T-helper 1 cell treated with Interleukin-12 subunit alpha and Interleukin-12 subunit beta and Interleukin-4 antibody, amounts not matched to agents 30 ng/mL and 1 ng/mL, for 36 hours (primary cell): ENCODE data around the gene TEX10. TPM values are rescaled to one million over a fixed set of nuclear protein-coding genes. Genes with fewer than 3 reads are reported as not detected.

Experiments used
- intact Hi-C: fragments of 100-400 bp; cut with micrococcal nuclease; formaldehyde crosslinking; loops from one replicate; pipeline ENCODE4 v1.15.1; 2024
- total RNA-seq: library from RNA; stranded (reverse); gene quantifications from 2 replicates; pipeline ENCODE4 v1.2.3, GENCODE V29; 2022

Gene TEX10
- total RNA-seq, 1 donor from 2014 or later: 19.2 TPM

DNA sequence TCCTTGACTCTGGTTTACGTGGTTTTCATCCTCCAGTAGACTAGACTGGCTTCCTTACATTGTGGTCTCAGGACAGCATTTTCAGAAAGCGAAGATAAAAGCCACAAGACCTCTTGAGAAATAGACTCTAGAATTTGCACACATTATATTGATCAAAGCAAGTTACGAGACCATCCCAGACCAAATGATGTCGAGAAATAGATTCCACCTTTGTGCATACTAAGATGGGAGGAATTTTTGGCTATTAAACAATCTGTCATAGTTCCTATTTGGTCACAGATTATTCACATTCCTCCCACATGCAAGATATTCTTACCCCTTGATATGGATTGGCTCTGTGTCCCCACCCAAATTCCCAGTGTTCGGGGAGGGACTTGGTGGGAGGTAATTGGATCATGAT is 65.6 kb downstream of the TEX10 start:
- intact Hi-C loops: no loop called here

DNA sequence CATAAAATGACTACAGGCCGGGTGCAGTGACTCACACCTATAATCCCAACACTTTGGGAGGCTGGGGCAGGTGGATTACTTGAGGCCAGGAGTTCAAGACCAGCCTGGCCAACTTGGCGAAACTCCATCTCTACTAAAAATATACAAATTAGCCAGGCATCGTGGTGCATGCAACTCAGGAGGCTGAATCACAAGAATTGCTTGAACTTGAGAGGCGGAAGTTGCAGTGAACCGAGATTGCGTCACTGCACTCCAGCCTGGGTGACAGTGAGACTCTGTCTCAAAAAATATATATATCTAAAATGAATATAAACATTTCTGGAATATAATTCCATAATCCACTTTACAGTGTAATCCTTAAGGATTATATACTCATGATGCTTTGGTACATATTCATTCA is 66.5 kb downstream of the TEX10 start:
- intact Hi-C loops: no loop called here

DNA sequence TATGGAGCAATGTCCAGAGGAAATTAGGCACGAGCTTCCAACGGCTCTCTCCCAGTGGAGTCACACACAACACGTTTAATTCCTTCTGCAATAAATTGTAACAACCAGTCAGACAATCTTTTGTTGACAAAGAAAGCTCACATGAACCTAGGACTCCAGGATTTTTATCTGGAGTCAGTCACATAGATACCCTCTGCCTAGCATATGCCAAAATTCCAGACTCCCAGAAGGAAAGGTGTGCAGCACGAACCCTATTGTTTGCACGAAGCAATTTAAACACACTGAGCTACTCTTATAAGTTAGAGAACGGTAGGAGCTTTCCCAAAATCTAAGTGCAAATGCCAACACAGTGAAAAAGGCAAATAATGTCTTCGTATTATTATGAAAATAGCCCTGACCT is 67.1 kb downstream of the TEX10 start:
- intact Hi-C loops: no loop called here

DNA sequence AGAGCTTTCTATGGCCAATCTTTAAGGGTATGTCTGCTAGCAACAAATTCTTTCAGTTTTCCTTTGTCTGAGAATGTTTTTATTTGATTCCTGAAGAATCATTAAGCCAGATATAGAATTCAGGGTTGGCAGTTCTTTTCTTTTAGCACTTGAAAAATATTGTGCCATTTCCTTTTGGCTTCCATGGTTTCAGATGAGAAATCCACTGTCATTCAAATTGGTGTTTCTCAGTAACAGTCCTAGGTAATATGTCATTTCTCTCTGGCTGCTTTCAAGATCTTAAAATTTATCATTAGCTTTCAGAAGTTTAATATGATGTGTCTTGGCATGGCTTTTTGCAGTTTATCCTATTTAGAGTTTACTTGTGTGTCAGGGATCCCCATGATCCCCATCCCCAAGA is 67.7 kb downstream of the TEX10 start:
- intact Hi-C loops: no loop called here

DNA sequence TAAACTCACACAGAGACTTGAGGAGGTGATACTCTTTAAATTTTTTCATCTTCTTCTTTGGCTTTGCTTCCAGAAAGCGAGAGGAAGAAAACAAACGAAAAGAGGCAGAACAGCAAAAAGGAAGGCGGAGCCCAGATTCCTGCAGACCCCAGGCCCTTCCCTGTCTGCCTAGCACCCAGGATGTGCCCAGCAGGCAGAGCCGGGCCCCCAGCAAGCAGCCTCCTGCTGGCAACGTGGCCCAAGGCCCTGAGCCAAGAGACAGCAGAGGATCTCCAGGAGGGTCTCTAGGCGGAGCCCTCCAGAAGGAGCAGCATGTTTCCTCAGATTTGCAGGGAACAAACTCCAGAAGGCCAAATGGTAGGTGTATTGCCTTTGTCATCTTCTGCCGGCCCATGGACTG is 68.5 kb downstream of the TEX10 start:
- intact Hi-C loops: no loop called here

DNA sequence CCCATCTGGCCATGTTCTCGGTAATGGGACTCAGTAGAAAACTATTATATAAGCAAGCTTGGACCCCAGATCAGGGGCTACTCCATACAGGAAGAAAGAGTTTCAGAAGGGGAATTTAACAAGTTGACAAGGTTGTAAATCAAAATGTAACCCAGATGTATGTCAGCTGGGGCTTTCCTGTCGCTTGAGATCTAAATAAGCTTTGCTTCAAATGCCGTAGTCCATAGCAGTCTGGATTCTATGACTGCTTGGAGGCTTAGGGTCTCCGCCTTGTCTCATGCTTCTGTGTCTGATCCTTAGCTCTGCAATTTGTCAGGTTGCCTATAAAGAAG is 70.4 kb downstream of the TEX10 start:
- intact Hi-C loops: no loop called here

DNA sequence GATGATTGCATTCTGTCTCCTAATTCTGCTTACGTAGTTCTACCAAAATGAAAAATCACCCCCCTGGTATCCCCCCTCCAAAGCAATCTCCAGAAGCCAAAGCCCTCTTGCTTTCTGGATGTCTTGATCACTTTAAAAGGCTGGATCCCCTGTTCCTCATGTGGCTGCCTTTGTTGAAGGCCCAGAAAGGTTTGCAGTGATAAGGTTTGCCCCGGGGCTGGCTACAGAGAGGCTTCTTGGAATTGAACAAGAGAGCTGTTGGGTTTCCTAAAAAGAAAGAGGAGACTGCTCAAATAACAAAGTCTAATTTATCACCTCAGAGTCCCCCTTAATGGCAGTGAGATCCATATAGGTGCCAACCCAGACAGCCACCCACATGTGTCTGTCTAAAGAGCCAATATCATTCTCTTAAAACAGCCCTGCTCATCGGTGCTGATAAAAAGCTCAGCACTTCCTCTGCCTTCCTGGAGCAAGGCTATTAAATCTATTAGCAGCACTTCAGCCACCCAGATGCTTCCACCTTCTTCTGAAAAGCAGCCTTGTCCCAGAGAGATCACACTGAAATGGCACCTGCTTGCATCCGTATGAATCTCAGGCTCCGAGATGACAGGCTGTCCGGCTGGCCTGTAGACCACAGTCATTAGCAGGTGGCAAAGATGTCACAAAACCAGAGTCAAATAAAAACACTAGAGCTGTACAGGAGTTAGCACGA is 70.9 kb downstream of the TEX10 start:
- intact Hi-C loops: no loop called here

DNA sequence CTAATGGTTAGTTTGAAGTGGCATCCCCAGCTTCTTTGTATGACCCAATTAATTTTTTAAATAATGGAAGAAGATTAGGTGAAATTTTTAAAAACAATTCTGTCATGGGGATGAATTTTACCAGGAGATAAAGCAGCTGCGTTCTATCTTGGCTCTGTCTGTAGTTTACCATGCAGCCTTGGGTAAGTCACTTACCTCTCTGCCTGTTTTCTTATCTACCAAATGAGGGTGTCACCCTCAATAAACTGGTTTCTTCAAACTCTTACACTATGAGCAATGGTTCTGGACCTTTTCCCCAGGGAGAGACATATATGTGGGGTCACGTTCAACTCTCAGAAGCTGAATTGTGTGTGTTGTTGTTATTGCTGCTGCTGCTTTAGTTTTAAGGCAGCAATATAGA is 71.7 kb downstream of the TEX10 start:
- intact Hi-C loops: no loop called here

DNA sequence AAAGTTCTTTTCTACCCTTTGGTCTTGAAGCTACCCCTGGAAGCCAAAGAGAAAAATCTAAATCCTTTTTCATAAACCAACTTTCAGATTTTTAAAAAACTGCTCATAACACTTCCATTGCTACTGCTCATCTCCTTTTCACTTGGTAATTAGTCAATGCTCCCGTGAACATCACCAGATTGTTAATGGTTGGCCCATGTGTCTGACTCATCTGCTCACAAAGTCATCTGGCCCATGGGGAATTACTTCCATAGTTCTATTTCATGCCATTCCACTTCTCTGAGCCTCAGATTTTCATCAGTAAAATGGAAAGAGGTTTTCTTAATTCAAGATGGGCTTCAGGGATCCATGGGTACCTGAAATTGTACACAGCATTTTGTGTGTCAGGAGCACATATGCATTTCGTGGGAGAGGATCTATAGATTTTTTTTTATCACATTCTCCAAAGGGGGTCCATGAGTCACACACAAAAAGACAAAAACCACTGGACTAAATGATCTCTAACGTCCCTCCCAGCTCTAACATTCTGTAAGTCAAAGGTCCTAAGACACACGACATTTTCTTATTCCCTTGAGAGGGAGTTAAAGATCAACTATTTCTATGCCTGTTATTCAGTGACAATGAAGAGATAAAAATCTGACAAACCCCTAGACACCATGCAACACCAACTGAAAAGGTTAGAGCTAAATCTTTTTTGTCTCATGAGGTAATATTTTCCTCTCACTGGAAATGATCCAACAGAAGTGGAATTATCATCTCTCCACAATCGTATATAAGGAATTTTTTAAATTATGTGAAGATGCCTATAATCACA is 75.4 kb downstream of the TEX10 start:
- intact Hi-C loops: no loop called here

DNA sequence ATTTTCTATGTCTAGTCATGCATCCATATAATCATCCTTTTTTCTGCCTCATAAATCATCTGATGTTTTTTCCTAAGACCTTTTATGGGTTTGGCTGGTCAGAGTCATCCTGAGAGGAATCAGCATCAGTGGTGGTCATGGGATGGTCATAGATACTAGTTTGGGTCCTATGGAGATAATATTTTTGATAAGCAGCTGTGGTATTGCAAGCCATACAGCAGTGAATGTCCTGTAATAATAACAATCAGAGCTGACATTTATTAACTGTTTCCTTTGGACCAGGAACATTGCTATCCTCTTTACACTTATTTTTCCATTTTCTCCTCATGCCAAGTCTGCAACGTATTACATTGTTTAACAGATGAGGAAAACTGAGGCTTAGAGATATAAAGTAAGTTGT is 83.1 kb downstream of the TEX10 start:
- intact Hi-C loops: no loop called here

DNA sequence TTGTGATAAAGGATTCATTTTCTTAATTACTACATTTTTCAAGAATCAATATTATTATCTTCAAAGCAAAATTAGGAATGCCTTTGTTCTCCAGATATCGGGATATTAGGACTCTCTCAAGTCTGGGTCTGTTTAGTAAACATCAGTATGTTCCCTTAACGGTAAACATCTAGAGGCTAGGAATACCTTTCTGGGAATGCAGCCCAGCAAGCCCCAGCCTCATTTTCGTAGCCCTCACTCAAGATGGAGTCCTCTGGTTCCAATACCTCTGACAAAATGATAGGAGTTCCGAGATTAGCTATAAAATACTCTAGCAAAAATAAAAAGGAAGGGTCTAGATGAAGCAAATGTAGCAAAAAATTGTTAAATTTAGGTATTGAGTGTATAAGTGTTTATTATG is 84.5 kb downstream of the TEX10 start:
- intact Hi-C loops: no loop called here

DNA sequence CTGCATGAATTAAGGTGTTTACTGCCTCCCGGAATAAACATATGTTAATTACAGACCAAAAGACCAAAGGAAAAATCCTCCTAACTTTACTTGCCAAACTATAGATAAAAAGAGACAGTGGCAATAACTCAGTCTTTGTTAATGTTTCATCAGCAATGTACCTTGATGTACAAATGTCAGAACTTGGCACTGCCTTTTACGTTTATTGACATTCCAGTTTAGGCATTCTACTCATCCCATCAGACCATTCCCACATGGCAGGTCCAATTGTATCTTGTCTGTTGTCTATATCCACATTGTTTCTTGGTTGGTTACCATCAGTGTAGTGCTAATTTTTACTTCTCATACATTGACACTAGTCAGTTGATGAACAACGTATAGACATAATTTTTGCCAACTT is 85.5 kb downstream of the TEX10 start:
- intact Hi-C loops: no loop called here

Other genes starting within 250 kb of the TEX10 start
- 8.9 and 11.4 TPM in 2 replicates for gene MSANTD3, start 74.2 kb upstream of the TEX10 start, total RNA-seq
- gene TMEFF1, start 120.2 kb upstream of the TEX10 start, total RNA-seq: 0.10 TPM in 1 of 2 replicates, not detected in the other
- gene CAVIN4, start 225.1 kb upstream of the TEX10 start, total RNA-seq: 0.12 and 0.20 TPM in 2 replicates